ENCODE results near the gene MRFAP1. TPM values are rescaled to one million over a fixed set of nuclear protein-coding genes. Genes with fewer than 3 reads are reported as not detected.

Gene MRFAP1
- total RNA-seq, 3 donors from 2014 or later = 116 to 134 (median 128) TPM

- no peak overlapping the region for H3K4me3 Mint-ChIP-seq
- peaks cover 55% of the 10 kb centered on the region for H3K36me3 Mint-ChIP-seq (ENCODE audit: insufficient read depth)
Observed at GRCh38 chr4:6605605-6606004, 34.9 kb upstream of the MRFAP1 start.

DNA sequence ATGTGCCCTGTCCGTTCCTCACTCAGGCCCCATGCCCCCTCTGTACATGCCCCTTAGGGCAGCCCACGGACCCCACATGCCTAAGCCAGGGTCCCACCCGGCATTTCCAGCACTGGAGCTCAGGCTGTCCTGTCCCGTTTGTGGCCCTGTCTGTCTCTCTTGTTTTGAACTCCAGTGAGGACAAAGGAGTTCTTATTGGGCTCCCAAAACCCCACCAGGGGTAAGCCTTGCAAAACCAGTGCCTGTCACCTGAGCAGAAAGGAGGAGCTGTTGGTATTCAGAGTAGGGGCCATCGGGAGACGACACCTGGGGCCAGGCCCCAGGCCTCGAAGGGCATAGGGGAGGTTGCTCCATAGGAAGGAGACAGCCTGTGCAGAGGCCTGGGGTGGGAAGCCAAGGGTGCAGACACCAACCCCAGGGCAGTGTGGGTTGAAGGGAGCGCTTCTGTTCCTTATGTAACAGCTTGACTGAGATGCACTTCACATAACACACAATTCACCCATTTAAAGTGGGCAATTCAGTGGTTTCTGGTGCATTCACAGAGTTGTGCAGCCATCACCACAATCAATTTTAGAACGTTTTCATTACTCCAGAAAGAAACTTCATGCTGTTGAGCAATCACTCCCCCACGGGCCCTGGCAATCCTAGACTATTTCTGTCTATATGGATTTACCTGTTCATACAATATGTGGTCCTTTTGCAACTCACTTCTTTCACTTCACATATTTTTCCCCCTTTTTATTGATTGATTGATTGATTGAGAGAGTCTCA, 33.8 kb upstream of the MRFAP1 start:
- Mint-ChIP-seq H3K4me1 (ENCODE audit: low read depth) (no peaks in the 10 kb centered on the region), H3K4me3 (no peak overlapping the region), H3K27me3 (ENCODE audit: low read depth) (no peaks in the 10 kb centered on the region), H3K9me3 (peaks cover 8% of the 10 kb centered on the region), H3K36me3 (ENCODE audit: insufficient read depth) (peaks cover 61% of the 10 kb centered on the region)
- DNase-seq (no peak), ATAC-seq (no peak)

More at GRCh38 chr4:6605605-6606004, 34.9 kb upstream of the MRFAP1 start:
- no peaks in the 10 kb centered on the region for H3K4me1 Mint-ChIP-seq (ENCODE audit: low read depth)
- DNase-seq = no peak
- no peak for ATAC-seq
- H3K27me3 Mint-ChIP-seq (ENCODE audit: low read depth) = no peaks in the 10 kb centered on the region
- peaks cover 8% of the 10 kb centered on the region for H3K9me3 Mint-ChIP-seq

DNA sequence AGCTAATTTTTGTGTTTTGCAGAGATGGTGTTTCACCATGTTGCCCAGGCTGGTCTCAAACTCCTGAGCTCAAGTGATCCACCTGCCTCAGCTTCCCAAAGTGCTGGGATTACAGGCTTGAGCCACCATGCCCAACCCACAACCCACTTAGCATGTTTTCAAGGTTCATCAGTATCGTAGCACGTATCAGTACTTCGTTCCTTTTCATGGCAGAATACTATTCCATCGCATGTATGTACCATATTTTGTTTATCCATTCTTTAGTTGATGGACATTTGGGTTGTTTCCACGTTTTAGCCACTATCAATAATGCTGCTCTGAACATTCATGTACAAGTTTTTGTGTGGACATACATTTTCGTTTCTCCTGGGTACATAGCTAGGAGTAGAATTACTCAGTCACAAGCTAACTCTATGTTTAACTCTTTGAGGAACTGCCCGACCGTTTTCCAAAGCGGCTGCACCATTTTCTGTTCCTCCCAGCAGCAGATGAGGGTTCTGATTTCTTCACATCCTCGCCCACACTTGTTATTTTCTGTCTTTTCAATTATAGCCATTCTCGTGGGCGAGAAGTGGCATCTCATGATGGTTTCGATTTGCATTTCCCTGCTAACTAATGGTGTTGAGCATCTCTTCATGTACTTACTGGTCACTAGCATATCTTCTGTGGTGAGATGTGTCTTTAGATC, 33.0 kb upstream of the MRFAP1 start:
- H3K36me3 Mint-ChIP-seq (ENCODE audit: insufficient read depth) = peaks cover 58% of the 10 kb centered on the region
- no peak for DNase-seq
- no peak overlapping the region for H3K4me3 Mint-ChIP-seq
- no peak for ATAC-seq
- no peaks in the 10 kb centered on the region for H3K4me1 Mint-ChIP-seq (ENCODE audit: low read depth)
- no peaks in the 10 kb centered on the region for H3K27me3 Mint-ChIP-seq (ENCODE audit: low read depth)
- H3K9me3 Mint-ChIP-seq = peaks cover 8% of the 10 kb centered on the region

- H3K9me3 Mint-ChIP-seq = peaks cover 3% of the 10 kb centered on the region
- peak in 1 of 2 donors; percentile 32 for ATAC-seq
- H3K36me3 Mint-ChIP-seq (ENCODE audit: insufficient read depth) = peaks cover 56% of the 10 kb centered on the region
- H3K4me3 Mint-ChIP-seq = no peak overlapping the region
- no peaks in the 10 kb centered on the region for H3K27me3 Mint-ChIP-seq (ENCODE audit: low read depth)
- H3K4me1 Mint-ChIP-seq (ENCODE audit: low read depth) = no peaks in the 10 kb centered on the region
- no peak for DNase-seq
Observed at GRCh38 chr4:6608758-6609414, 31.6 kb upstream of the MRFAP1 start.

DNA sequence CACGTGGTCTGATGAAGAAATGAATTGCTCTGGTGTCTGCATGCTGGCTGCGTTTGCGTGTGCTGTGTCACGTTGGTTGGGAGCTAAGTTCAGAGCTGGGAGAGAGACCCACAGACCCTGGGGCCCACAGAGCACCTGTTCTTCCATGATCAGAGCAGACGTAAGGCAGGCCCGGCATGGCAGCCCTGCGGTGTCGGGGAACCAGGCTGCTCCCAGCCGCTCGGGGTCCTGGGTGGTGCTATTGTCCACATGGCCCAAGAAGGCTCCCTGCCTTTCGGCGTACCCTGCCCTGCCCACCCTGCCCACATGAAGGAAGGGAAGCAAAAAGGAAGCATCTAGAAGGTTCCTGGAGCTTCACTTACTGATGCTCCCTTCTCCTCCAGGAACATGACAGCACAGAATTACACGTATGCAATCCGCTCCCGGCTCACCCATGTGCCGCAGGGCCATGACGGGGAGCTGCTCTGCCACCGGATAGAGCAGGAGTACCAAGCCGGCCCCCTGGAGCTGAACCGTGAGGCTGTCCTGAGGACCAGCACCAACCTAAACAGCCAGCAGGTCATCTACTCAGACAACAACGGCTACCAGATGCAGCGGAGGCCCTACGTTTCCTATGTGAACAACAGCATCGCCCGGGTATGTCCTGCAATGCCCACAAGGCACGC, 30.9 kb upstream of the MRFAP1 start:
- H3K9me3 Mint-ChIP-seq = no peaks in the 10 kb centered on the region
- H3K4me3 Mint-ChIP-seq = no peak overlapping the region
- DNase-seq (no peak), ATAC-seq (no peak)
- peaks cover 51% of the 10 kb centered on the region for H3K36me3 Mint-ChIP-seq (ENCODE audit: insufficient read depth)
- H3K27me3 Mint-ChIP-seq (ENCODE audit: low read depth) = no peaks in the 10 kb centered on the region
- no peaks in the 10 kb centered on the region for H3K4me1 Mint-ChIP-seq (ENCODE audit: low read depth)

DNA sequence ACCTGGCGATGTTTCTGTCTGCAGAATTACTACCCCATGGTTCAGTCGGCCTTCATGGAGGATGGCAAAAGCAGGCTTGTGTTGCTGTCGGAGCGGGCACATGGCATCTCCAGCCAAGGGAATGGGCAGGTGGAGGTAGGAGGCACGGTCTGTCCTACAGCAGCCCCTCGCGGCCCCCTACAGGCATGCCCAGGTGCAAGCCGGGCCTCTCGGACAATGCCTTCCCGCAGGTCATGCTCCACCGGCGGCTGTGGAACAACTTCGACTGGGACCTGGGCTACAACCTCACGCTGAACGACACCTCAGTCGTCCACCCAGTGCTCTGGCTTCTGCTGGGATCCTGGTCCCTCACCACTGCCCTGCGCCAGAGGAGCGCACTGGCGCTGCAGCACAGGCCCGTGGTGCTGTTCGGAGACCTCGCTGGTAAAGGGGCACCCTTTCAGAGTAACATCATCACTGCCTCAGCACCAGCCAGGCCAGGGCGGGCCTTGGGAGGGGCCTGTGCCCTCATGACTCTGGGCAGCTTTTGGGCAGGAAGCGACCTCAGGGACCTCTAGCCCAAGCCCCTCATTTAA, 29.5 kb upstream of the MRFAP1 start:
- H3K4me3 Mint-ChIP-seq = no peak overlapping the region
- no peak for DNase-seq
- H3K27me3 Mint-ChIP-seq (ENCODE audit: low read depth) = no peaks in the 10 kb centered on the region
- no peaks in the 10 kb centered on the region for H3K9me3 Mint-ChIP-seq
- ATAC-seq = no peak
- peaks cover 42% of the 10 kb centered on the region for H3K36me3 Mint-ChIP-seq (ENCODE audit: insufficient read depth)
- H3K4me1 Mint-ChIP-seq (ENCODE audit: low read depth) = no peaks in the 10 kb centered on the region

- no peaks in the 10 kb centered on the region for H3K4me1 Mint-ChIP-seq (ENCODE audit: low read depth)
- no peak overlapping the region for H3K4me3 Mint-ChIP-seq
- no peaks in the 10 kb centered on the region for H3K9me3 Mint-ChIP-seq
- DNase-seq = no peak
- peaks cover 46% of the 10 kb centered on the region for H3K36me3 Mint-ChIP-seq (ENCODE audit: insufficient read depth)
- ATAC-seq = no peak
- no peaks in the 10 kb centered on the region for H3K27me3 Mint-ChIP-seq (ENCODE audit: low read depth)
Observed at GRCh38 chr4:6612961-6613675, 27.4 kb upstream of the MRFAP1 start.

GRCh38 chr4:6613676-6614651, 26.5 kb upstream of the MRFAP1 start:
- Mint-ChIP-seq H3K36me3 (ENCODE audit: insufficient read depth) (peaks cover 41% of the 10 kb centered on the region), H3K4me1 (ENCODE audit: low read depth) (no peaks in the 10 kb centered on the region), H3K9me3 (no peaks in the 10 kb centered on the region), H3K27me3 (ENCODE audit: low read depth) (no peaks in the 10 kb centered on the region), H3K4me3 (no peak overlapping the region)
- DNase-seq = no peak
- ATAC-seq = no peak

DNA sequence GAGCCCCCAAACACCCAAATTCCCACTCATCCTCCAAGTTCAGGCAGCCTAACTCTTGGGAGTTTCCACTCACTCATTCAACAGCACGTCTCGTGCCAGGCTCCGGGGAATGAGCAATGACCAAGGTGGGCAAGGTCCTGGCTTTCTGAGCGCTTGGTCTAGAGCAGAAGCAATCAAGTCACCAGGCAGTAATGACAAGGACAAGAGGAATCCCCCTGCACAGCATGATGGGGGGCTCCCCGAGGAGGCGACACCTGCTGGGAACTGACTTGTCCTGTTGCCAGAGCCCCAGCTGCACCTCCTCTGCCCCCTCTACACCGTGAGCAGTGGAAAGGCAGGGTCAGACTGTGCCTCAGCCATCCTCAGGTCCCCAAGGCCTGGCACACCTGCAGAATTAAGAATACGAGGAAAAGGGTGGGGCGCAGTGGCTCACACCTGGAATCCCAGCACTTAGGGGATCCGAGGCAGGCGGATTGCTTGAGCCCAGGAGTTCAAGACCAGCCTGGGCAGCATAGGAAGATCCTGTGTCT, 25.7 kb upstream of the MRFAP1 start:
- Mint-ChIP-seq H3K9me3 (no peaks in the 10 kb centered on the region), H3K27me3 (ENCODE audit: low read depth) (no peaks in the 10 kb centered on the region), H3K4me1 (ENCODE audit: low read depth) (no peaks in the 10 kb centered on the region), H3K4me3 (no peak overlapping the region), H3K36me3 (ENCODE audit: insufficient read depth) (peaks cover 40% of the 10 kb centered on the region)
- no peak for ATAC-seq
- no peak for DNase-seq

- Mint-ChIP-seq H3K9me3 (no peaks in the 10 kb centered on the region), H3K4me3 (no peak overlapping the region), H3K36me3 (ENCODE audit: insufficient read depth) (peaks cover 37% of the 10 kb centered on the region), H3K27me3 (ENCODE audit: low read depth) (no peaks in the 10 kb centered on the region), H3K4me1 (ENCODE audit: low read depth) (no peaks in the 10 kb centered on the region)
- DNase-seq (no peak), ATAC-seq (no peak)
Observed at GRCh38 chr4:6616087-6616995, 24.1 kb upstream of the MRFAP1 start.

GRCh38 chr4:6617246-6617645, 23.2 kb upstream of the MRFAP1 start:
- Mint-ChIP-seq H3K4me1 (ENCODE audit: low read depth) (no peaks in the 10 kb centered on the region), H3K4me3 (no peak overlapping the region), H3K27me3 (ENCODE audit: low read depth) (no peaks in the 10 kb centered on the region), H3K9me3 (no peaks in the 10 kb centered on the region), H3K36me3 (ENCODE audit: insufficient read depth) (peaks cover 31% of the 10 kb centered on the region)
- ATAC-seq (no peak), DNase-seq (no peak)

Measured in activated T-cell treated with anti-CD3 and anti-CD28 coated beads, Interleukin-2, amount 50 U/mL, for 4 hours (primary cell).